Measurements from ENCODE around the gene IFTAP. TPM values are rescaled to one million over a fixed set of nuclear protein-coding genes. Genes with fewer than 3 reads are reported as not detected.
"Not testable (repeated sequence)": the region's sequence is repeated elsewhere in the genome, so short reads cannot be mapped to it uniquely, and the experiment has no call there.

IFTAP gene
- total RNA-seq, result 64.4 TPM

DNA sequence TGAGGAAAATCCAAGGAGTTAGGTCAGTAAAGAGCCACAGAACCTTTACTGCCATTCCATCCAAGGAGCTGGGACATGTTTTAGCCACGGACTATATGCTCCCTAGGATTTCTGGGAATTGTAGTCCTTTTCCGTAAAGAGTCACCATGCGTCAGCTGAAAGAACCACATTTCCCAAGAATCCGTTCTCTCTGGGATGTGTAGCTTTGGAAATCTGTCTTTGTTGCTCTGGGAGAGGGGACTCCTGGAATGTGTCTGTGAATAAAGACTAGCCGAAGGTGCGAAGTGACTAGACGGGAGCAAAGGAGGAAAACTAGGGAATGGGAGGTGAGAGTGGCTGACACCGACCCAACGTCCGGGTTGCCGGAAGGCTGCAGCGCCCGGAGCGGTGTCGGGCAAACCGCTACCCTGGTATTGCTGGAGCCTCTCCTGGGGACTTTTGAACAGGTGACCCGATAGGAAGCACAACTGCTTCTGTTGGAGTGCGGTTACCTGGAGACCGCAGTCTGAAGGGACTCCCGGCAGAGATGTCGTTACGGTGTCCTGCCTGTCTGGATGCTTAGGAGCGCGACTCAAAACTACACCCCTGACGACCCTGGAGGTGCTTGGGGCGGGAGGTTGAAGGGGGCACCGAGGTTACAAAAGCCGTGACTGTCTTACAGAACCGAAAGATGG is at the start of gene IFTAP:
TSS of gene IFTAP (plus strand) at position 187 of the 674 bp plus-strand sequence. CDS start 15,602 bp downstream, outside the sequence.
- peak; percentile 75 for DNase-seq

- no peak for DNase-seq
Measured at GRCh38 chr11:36550385-36551115, 43.8 kb upstream of the IFTAP start.

DNA sequence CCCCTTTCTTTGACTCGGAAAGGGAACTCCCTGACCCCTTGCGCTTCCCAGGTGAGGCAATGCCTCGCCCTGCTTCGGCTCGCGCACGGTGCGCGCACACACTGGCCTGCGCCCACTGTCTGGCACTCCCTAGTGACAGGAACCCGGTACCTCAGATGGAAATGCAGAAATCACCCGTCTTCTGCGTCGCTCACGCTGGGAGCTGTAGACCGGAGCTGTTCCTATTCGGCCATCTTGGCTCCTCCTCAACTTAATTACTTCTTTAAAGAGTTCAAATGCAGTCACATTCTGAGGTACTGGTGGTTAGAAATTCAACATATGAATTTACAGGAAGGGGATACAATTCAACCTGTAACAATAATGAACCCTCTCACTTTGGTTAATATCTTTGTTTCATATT is 36.9 kb upstream of the IFTAP start:
- DNase-seq, result not testable (repeated sequence)

DNA sequence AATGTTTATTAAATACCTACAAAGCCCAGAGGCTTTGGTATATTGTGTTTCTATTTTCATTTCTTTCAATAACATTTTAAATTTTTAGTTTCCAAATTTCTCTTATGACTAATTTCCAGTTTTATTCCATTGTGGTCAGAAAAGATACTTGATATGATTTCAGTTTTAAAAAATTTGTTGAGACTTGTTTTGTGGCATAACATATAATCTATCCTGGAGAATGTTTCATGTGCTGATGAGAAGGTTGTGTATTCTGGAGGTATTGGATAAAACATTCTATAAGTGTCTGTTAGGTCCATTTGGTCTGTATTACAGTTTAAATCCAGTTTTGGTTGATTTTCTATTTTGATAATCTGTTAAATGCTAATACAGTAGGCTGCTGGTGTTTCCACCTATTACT is 36.3 kb upstream of the IFTAP start:
- DNase-seq, result no peak

- no peak for DNase-seq
Measured at GRCh38 chr11:36558571-36559413, 35.5 kb upstream of the IFTAP start.

GRCh38 chr11:36564376-36565030 is 29.8 kb upstream of the IFTAP start:
- peak; percentile 16 for DNase-seq

GRCh38 chr11:36565031-36565610 is 29.2 kb upstream of the IFTAP start:
- DNase-seq, result no peak

DNA sequence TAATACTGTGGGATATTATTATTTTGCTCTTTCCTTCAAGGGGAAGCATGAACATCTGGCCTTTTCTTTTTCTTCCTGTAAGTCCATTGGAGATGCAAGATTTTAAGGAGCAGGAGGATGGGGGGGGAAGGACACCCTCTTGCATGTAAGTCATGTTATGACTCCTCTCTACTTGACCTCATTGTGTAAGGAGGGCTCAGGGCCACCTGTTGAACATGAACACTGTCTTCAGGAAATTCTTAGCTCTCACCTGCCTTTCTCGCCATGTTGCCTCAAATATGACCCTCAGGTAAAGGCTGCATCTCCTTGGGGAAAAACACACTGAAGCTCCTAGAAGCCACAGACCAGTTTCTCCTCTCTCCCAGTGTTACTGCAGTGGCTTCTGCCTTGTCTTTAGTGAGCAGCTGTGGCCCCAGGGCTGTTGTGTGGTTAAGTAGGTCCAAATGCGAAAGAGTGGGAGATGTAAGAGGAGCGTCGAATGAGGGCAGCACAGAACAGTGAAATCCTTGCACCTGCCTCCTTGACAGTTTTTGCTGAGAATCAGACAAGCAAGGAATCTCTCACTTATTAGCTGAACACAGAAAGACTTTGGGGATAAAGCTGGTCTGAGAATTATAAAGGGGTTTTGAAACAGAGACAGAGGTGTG is 27.8 kb upstream of the IFTAP start:
- no peak for DNase-seq

- DNase-seq, result no peak
Measured at GRCh38 chr11:36567694-36568093, 26.6 kb upstream of the IFTAP start, which contains the start of gene RAG1. TSS of gene RAG1 (plus strand) at chr11:36568007. CDS start at chr11:36573305, 5,298 bp downstream.

DNA sequence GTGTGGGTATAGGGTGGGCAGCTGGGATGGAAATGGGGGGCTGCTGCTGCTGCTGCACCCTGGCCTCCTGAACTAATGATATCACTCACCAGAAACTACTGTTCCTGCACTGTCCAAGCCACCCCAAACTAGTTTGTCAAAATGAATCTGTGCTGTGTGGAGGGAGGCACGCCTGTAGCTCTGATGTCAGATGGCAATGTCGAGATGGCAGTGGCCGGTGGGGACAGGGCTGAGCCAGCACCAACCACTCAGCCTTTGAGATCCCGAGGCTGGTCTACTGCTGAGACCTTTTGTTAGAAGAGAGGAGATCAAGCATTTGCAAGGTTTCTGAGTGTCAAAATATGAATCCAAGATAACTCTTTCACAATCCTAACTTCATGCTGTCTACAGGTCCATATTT is 25.2 kb upstream of the IFTAP start:
- DNase-seq, result no peak

DNA sequence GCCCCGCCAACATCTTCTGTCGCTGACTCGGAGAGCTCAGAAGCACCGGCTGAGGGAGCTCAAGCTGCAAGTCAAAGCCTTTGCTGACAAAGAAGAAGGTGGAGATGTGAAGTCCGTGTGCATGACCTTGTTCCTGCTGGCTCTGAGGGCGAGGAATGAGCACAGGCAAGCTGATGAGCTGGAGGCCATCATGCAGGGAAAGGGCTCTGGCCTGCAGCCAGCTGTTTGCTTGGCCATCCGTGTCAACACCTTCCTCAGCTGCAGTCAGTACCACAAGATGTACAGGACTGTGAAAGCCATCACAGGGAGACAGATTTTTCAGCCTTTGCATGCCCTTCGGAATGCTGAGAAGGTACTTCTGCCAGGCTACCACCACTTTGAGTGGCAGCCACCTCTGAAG is 19.8 kb upstream of the IFTAP start:
- DNase-seq, result no peak

DNA sequence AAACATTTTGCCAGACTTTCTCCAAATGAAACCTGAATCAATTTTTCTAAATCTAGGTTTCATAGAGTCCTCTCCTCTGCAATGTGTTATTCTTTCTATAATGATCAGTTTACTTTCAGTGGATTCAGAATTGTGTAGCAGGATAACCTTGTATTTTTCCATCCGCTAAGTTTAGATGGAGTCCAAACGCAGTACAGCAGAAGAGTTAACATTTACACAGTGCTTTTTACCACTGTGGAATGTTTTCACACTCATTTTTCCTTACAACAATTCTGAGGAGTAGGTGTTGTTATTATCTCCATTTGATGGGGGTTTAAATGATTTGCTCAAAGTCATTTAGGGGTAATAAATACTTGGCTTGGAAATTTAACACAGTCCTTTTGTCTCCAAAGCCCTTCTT is 16.9 kb upstream of the IFTAP start:
- DNase-seq, result no peak

DNA sequence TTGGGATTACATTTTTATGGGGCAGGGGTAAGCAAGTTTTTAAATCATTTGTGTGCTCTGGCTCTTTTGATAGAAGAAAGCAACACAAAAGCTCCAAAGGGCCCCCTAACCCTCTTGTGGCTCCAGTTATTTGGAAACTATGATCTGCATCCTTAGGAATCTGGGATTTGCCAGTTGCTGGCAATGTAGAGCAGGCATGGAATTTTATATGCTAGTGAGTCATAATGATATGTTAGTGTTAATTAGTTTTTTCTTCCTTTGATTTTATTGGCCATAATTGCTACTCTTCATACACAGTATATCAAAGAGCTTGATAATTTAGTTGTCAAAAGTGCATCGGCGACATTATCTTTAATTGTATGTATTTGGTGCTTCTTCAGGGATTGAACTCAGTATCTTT is 16.4 kb upstream of the IFTAP start:
- DNase-seq, result no peak

DNA sequence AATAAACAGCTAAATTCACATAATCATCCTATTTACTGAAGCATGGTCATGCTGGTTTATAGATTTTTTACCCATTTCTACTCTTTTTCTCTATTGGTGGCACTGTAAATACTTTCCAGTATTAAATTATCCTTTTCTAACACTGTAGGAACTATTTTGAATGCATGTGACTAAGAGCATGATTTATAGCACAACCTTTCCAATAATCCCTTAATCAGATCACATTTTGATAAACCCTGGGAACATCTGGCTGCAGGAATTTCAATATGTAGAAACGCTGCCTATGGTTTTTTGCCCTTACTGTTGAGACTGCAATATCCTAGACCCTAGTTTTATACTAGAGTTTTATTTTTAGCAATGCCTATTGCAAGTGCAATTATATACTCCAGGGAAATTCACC is 15.8 kb upstream of the IFTAP start:
- no peak for DNase-seq

DNA sequence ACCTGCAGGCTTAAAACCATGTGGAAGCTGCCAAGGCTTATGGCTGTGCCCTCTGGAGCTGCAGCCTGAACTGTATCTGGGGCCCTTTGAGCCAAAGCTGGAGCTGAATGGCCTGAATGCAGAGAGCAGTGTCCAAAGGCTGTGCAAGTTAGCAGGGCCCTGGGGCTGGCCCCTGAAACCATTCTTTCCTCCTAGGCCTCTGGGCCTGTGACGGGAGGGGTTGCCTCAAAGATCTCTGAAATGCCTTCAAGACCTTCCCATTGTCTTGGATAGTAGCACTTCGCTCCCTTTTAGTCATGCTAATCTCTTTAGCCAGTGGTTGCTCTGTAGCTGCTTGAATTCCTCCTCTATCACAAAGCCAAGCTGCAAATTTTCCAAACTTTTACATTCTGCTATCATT is 12.8 kb upstream of the IFTAP start:
- DNase-seq, result no peak

GRCh38 chr11:36583667-36584066 is 10.6 kb upstream of the IFTAP start:
- no peak for DNase-seq

DNA sequence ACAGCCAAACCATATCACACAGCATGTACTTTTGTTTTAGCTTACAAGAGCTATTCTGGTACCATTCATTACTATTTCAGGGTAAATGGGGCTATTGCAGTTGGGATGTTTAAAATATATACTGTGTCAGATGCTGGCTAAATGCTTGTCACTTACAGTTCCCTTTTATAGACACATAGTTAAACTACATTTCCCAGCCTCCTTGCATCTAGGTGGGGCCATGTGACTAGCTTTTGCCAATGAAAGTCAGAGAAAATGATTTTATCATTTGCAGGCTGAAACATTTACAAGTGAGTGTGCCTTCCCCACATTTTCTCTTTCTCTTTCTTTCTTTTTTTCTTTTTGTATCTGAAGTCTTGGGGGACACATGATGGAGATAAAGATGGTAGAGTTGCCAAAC is 7.8 kb upstream of the IFTAP start:
- DNase-seq, result no peak

DNA sequence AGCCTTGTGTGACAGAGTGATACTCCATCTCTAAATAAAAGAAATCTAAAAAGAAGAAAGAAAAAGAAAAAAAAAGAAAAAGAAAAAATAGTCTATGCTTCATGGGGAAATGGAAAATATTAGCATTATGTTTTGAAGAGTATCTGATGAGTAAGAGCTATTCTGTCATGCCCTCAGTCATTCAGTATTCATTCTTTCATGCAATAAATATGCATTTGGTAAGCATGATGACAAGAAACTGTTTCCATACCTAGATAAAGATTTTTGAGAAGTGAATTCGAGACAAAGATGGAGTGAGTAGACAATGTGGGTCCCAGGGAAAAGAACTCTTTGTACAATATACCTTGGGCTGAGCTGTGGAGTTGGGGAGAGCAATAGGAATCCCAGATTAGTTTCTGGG is 6.2 kb upstream of the IFTAP start:
- DNase-seq, result no peak

DNA sequence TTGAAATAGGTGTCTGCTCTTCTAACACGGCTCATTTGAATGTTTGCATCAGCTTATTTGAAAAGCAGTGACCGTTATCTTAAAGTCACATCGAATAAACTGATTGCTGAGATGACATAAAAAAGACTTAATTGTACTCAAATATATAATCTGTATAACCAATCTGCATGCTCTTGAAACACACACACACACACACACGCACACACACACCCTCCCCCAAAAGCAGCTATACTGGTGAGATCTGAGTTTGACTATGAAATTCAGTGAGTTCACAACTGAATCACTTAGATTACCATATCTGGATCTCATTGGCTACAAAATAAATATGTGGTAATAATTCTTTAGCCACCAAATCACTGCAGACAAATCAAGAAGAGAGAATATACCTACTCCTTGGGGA is 3.8 kb upstream of the IFTAP start:
- no peak for DNase-seq

DNA sequence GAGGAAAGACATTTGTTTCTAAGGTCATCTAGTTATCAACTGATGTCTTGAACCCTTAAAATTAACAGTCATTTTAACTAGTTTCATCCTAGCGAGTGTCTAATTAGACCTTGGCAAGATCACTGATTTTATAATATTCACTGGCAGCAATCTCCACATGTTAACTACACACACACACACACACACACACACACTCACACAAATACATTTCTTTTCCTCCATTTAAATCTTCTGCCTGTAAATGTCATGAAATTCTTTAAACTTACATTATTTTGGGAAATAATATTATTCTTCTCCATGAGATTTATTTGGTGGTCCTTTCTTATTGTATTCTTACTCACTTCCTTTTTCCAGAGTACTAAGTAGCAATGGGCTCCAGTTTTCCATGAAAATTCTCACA is 2.9 kb upstream of the IFTAP start:
- DNase-seq, result no peak

- no peak for DNase-seq
Measured at GRCh38 chr11:36596880-36597279, 2.6 kb downstream of the IFTAP start.

GRCh38 chr11:36598051-36598450 is 3.7 kb downstream of the IFTAP start, which contains the start of gene RAG2:
TSS of gene RAG2 (minus strand) at chr11:36598236. CDS start at chr11:36594168, 4,068 bp downstream.
- no peak for DNase-seq
